Activated B cell treated with CpG ODN at 0.5 μM for 24 hours (primary cell): ENCODE results near the gene ZNF385C. TPM values are rescaled to one million over a fixed set of nuclear protein-coding genes. Genes with fewer than 3 reads are reported as not detected.

Experiments
- ATAC-seq: fragments of 200-7000 bp; cut with Tn5 transposase; one replicate; pipeline ENCODE4 v1.10.0; 2021; ENCODE audit warnings: low read depth, mild to moderate bottlenecking, moderate library complexity
- CTCF ChIA-PET: fragments of 350-600 bp; sonication (Branson Sonifier 250); formaldehyde crosslinking; loops from one replicate; lab custom pipeline; 2021; ENCODE audit warnings: antibody characterized with exemption; lab: Charles Lee
- POLR2A ChIA-PET: fragments of 350-600 bp; sonication (Branson Sonifier 250); formaldehyde crosslinking; loops from one replicate; lab custom pipeline; 2021; ENCODE audit warnings: antibody characterized with exemption; lab: Charles Lee
- DNase-seq: peaks from one replicate; pipeline ENCODE4 v3.0.0; 2022
- H3K27ac Mint-ChIP-seq: one replicate; pipeline ENCODE4 v1.8.0; 2020; ENCODE audit warnings: mixed read lengths
- H3K27me3 Mint-ChIP-seq: one replicate; pipeline ENCODE4 v1.8.0; 2021; ENCODE audit warnings: mixed read lengths
- H3K36me3 Mint-ChIP-seq: one replicate; pipeline ENCODE4 v1.8.0; 2021; ENCODE audit warnings: low read depth, mixed read lengths
- H3K4me1 Mint-ChIP-seq: one replicate; pipeline ENCODE4 v1.8.0; 2021; ENCODE audit warnings: mixed read lengths
- H3K4me3 Mint-ChIP-seq: one replicate; pipeline ENCODE4 v1.8.0; 2020; ENCODE audit warnings: mild to moderate bottlenecking, mixed read lengths
- H3K9me3 Mint-ChIP-seq: one replicate; pipeline ENCODE4 v1.8.0; 2020; ENCODE audit warnings: mixed read lengths
- CTCF ChIP-seq: fragments of 200-600 bp; IDR thresholded peaks from one replicate; pipeline ENCODE4 v1.8.0; 2022; ENCODE audit warnings: antibody characterized with exemption, mild to moderate bottlenecking
- intact Hi-C: fragments of 100-400 bp; cut with micrococcal nuclease; formaldehyde crosslinking; loops from one replicate; pipeline ENCODE4 v1.15.1; 2024
- total RNA-seq: library from RNA; stranded (reverse); gene quantifications from 2 replicates; pipeline ENCODE4 v1.2.3, GENCODE V29; 2022

Gene ZNF385C
- total RNA-seq, 1 donor from 2014 or later: 16.7 TPM

DNA sequence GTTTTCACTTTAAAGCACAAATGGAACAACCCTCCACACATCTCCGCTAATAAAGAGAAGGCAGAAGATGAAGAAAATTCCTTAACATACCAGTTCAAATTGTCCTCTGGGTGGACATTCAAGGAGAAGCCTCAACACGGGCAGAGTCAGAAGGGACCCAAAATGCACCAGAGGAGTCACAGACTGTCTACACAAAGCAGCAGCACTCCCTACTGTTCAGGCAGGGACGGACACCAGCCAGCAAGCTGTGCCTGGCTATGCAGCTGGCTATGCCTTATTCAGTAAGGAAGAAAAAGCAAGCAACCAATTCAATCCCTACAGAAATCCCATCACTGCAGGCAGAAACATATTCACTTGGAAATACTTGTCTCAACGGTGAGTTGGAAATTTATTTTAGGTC, 89.1 kb downstream of the ZNF385C start:
- peaks cover 47% of the 10 kb centered on the region for H3K4me1 Mint-ChIP-seq
- CTCF ChIA-PET: no interaction called here
- DNase-seq (no peak), ATAC-seq (no peak)
- H3K9me3 Mint-ChIP-seq: no peaks in the 10 kb centered on the region
- H3K27ac Mint-ChIP-seq: no peak overlapping the region
- no peak for TF ChIP-seq CTCF
- H3K4me3 Mint-ChIP-seq: no peak overlapping the region
- H3K27me3 Mint-ChIP-seq: no peaks in the 10 kb centered on the region
- H3K36me3 Mint-ChIP-seq: peaks cover 28% of the 10 kb centered on the region
- POLR2A ChIA-PET: interaction anchor here (0.6 kb wide), 1 partner anchor 524 kb away, joined by 3 read pairs; no protein-coding TSS in a partner anchor
- intact Hi-C loops: no loop called here

GRCh38 chr17:42005166-42005565, 93.1 kb downstream of the ZNF385C start:
- TF ChIP-seq CTCF: no peak
- POLR2A ChIA-PET: interaction anchor here (1.0 kb wide), 1 partner anchor 10 kb away, joined by 3 read pairs; no protein-coding TSS in a partner anchor
- H3K4me1 Mint-ChIP-seq: peaks cover 24% of the 10 kb centered on the region
- H3K27me3 Mint-ChIP-seq: no peaks in the 10 kb centered on the region
- ATAC-seq: no peak
- no peak overlapping the region for H3K27ac Mint-ChIP-seq
- H3K36me3 Mint-ChIP-seq: peaks cover 48% of the 10 kb centered on the region
- intact Hi-C loops: no loop called here
- no peaks in the 10 kb centered on the region for H3K9me3 Mint-ChIP-seq
- CTCF ChIA-PET: interaction anchor here (1.3 kb wide), 1 partner anchor 15 kb away, joined by 4 read pairs; the partner anchor contains the start of gene NKIRAS2
- DNase-seq: no peak
- H3K4me3 Mint-ChIP-seq: no peak overlapping the region

DNA sequence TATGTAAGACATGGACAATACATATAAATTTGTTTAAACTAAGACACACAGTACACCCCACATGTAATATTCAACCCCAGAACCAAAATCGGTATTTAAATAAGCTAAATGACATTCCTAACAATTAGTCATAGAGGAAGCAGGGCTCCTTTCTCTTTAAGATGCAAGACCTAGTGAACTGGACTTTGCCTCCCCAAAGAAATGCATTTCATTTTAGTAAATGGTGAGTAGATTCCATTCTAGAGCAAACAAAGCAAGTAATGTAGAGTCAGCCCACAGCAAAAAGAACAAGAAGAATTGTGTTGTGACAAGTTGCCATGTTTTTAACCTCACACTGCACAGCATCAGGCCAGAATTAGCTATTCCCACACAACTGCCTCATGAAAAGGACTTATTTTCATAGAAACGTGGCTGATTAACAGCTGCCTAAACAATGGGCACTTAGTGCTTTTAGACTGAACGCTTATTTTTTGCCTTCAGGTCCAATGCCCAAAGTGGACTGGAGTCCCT, 95.4 kb downstream of the ZNF385C start:
- DNase-seq: no peak
- Mint-ChIP-seq H3K36me3 (peaks cover 54% of the 10 kb centered on the region), H3K9me3 (no peaks in the 10 kb centered on the region), H3K4me1 (peaks cover 16% of the 10 kb centered on the region), H3K27ac (no peak overlapping the region), H3K4me3 (no peak overlapping the region), H3K27me3 (no peaks in the 10 kb centered on the region)
- CTCF ChIA-PET: interaction anchor here (1.3 kb wide), 1 partner anchor 17 kb away, joined by 3 read pairs; the partner anchor contains the start of gene NKIRAS2
- no peak for ATAC-seq
- TF ChIP-seq CTCF: no peak
- POLR2A ChIA-PET: interaction anchor here (0.7 to 1.3 kb wide), 3 partner anchors 14 to 51 kb away, joined by 3 to 7 read pairs (median 3); partner anchors contain the start of gene DNAJC7
- intact Hi-C loops: no loop called here

- ATAC-seq (no peak), DNase-seq (no peak)
- no peak for TF ChIP-seq CTCF
- H3K27me3 Mint-ChIP-seq: no peaks in the 10 kb centered on the region
- intact Hi-C loops: no loop called here
- CTCF ChIA-PET: interaction anchor here (1.3 kb wide), 1 partner anchor 18 kb away, joined by 3 read pairs; the partner anchor contains the start of gene NKIRAS2
- POLR2A ChIA-PET: interaction anchor here (0.9 to 1.3 kb wide), 3 partner anchors 15 to 134 kb away, joined by 3 read pairs; partner anchors contain the start of gene DNAJC7
- H3K4me1 Mint-ChIP-seq: peaks cover 16% of the 10 kb centered on the region
- no peak overlapping the region for H3K4me3 Mint-ChIP-seq
- H3K9me3 Mint-ChIP-seq: no peaks in the 10 kb centered on the region
- peaks cover 60% of the 10 kb centered on the region for H3K36me3 Mint-ChIP-seq
- H3K27ac Mint-ChIP-seq: no peak overlapping the region
Observed at GRCh38 chr17:42002175-42002791, 96.0 kb downstream of the ZNF385C start.

DNA sequence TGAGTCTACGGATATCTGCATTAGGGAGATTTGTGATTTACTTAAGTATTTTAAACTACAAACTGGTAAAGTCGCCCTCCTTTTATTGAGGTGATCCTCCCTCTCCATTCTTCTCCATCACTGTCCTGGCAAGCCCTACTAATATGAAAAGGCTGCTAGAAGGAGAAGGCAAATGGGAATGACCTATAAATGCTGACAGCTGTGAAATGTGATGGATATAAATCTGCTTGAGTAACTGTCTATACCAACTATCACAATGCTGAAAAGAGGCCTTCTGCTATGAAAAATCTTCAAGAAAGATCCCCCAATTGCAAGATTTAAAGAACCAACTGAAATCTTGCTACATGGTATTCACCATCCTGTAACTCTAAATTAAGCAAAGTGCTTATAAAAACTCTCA, 96.5 kb downstream of the ZNF385C start:
- POLR2A ChIA-PET: interaction anchor here (1.2 to 1.3 kb wide), 2 partner anchors 15 to 134 kb away, joined by 3 read pairs; partner anchors contain the start of gene DNAJC7
- no peak for ATAC-seq
- CTCF ChIA-PET: no interaction called here
- H3K36me3 Mint-ChIP-seq: peaks cover 61% of the 10 kb centered on the region
- no peak for TF ChIP-seq CTCF
- H3K4me3 Mint-ChIP-seq: no peak overlapping the region
- peaks cover 18% of the 10 kb centered on the region for H3K4me1 Mint-ChIP-seq
- H3K9me3 Mint-ChIP-seq: no peaks in the 10 kb centered on the region
- DNase-seq: no peak
- intact Hi-C loops: no loop called here
- H3K27ac Mint-ChIP-seq: no peak overlapping the region
- H3K27me3 Mint-ChIP-seq: no peaks in the 10 kb centered on the region
